NCI-H345 (cell line): ENCODE results near the gene PRMT3.
"Not testable (repeated sequence)": the region's sequence is repeated elsewhere in the genome, so short reads cannot be mapped to it uniquely, and the experiment has no call there.

ENCODE experiments used
- DNase-seq: peaks from one replicate; lab custom pipeline; 2025; lab: John Stamatoyannopoulos, UW

The PRMT3 gene

GRCh38 chr11:20387261-20388095 lies at the start of gene PRMT3:
Gene PRMT3 (plus strand): TSS chr11:20387716. CDS start chr11:20387747, 31 bp downstream.
- peak; percentile 98 for DNase-seq

GRCh38 chr11:20342347-20343141 lies 45.0 kb upstream of the PRMT3 start:
- DNase-seq: no peak

- DNase-seq: no peak
Observed at GRCh38 chr11:20351136-20351535, 36.4 kb upstream of the PRMT3 start.

GRCh38 chr11:20351751-20352262 lies 35.7 kb upstream of the PRMT3 start:
- no peak for DNase-seq

GRCh38 chr11:20353829-20354434 lies 33.6 kb upstream of the PRMT3 start:
- peak; percentile 60 for DNase-seq

GRCh38 chr11:20355221-20356219 lies 32.0 kb upstream of the PRMT3 start:
- DNase-seq: peak; percentile 33

GRCh38 chr11:20357150-20357549 lies 30.4 kb upstream of the PRMT3 start:
- DNase-seq: no peak

- DNase-seq: no peak
Observed at GRCh38 chr11:20360650-20361049, 26.9 kb upstream of the PRMT3 start.

GRCh38 chr11:20362481-20362880 lies 25.0 kb upstream of the PRMT3 start:
- DNase-seq: no peak

GRCh38 chr11:20363149-20363499 lies 24.4 kb upstream of the PRMT3 start:
- DNase-seq: no peak

- peak; percentile 74 for DNase-seq
Observed at GRCh38 chr11:20363500-20364340, 23.8 kb upstream of the PRMT3 start, which contains the start of gene HTATIP2. Gene HTATIP2 (plus strand): TSS chr11:20363714. CDS start chr11:20364238, 524 bp downstream.

- DNase-seq: peak; percentile 38
Observed at GRCh38 chr11:20364341-20364792, 23.1 kb upstream of the PRMT3 start.

- not testable (repeated sequence) for DNase-seq
Observed at GRCh38 chr11:20365465-20365864, 22.1 kb upstream of the PRMT3 start.

- DNase-seq: no peak
Observed at GRCh38 chr11:20367313-20367948, 20.1 kb upstream of the PRMT3 start.

- no peak for DNase-seq
Observed at GRCh38 chr11:20368438-20368837, 19.1 kb upstream of the PRMT3 start.

- DNase-seq: no peak
Observed at GRCh38 chr11:20369826-20370225, 17.7 kb upstream of the PRMT3 start.

- no peak for DNase-seq
Observed at GRCh38 chr11:20372081-20372626, 15.4 kb upstream of the PRMT3 start.

GRCh38 chr11:20373147-20373546 lies 14.4 kb upstream of the PRMT3 start:
- no peak for DNase-seq

- DNase-seq: no peak
Observed at GRCh38 chr11:20373568-20374209, 13.8 kb upstream of the PRMT3 start.
